HG02981 (cell line): ENCODE data around the gene RNF123.
"Not testable (repeated sequence)": the region's sequence is repeated elsewhere in the genome, so short reads cannot be mapped to it uniquely, and the experiment has no call there.

Source experiments
- ATAC-seq: cut with Tn5 transposase; IDR thresholded peaks from one replicate; pipeline ENCODE4 v1.9.1; 2021; ENCODE audit warnings: mild to moderate bottlenecking, moderate library complexity; ENCODE audit not compliant: unreplicated experiment

The RNF123 gene

DNA sequence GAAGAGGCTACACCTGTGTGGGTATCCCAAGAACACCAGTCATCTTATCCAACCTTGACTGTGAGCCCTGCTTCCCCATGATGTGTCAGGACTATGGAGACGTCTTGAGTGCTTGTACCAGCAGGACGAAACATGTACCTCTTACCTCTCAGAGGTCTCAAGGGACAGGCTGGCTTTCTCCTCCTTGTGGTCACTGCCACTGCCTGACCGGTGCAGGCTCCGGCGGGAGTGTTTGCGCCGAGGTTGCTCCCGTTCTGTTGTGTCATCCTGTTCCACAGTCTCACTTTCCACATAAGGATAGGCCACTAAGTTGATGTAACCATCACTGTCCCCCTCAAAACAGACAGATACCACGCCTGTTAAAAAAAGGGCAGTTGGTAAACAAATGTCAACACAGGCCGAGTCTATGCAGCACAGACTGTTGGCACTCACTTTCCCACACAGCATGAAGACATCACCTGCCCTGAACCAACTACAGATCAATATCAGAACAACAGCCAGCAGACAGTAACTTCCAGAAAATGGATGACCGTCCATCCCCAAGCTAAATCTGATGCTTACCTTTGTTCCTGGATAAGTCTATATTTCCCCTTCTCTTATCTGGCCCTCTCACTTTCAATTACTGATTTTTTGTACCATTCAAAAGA lies 48.8 kb downstream of the RNF123 start:
- ATAC-seq: no peak

DNA sequence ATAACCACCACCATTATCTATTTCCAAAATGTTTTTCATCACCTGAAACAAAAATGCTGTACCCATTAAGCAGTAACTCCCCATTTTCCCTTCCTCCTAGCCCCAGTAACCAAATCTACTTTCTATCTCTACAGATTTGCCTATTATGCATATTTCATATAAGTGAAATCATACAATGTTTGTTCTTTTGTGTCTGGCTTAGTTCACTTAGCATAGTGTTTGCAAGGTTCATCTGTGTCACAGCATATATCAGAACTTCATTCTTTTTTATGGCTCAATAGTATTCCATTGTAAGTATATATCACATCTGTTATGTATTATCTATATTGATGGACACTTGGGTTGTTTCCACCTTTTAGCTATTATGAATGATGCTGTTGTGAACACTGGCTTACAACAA lies 51.1 kb downstream of the RNF123 start:
- no peak for ATAC-seq

DNA sequence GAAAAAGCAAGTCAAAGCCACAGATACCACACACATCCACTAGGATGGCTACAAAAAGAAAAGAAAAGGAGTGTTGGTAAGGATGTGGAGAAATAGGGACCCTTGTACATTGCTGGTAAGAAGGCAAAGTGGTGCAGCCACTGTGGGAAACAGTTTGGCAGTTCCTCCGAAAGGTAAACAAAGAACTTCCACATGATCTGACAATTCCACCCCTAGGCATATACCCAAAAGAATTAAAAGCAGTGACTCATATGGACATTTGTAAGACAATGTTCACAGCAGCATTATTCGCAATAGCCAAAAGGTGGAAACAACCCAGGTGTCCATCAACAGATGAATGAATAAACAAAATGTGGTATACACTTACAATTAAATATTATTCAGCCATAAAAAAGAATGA lies 56.6 kb downstream of the RNF123 start:
- ATAC-seq: no peak

DNA sequence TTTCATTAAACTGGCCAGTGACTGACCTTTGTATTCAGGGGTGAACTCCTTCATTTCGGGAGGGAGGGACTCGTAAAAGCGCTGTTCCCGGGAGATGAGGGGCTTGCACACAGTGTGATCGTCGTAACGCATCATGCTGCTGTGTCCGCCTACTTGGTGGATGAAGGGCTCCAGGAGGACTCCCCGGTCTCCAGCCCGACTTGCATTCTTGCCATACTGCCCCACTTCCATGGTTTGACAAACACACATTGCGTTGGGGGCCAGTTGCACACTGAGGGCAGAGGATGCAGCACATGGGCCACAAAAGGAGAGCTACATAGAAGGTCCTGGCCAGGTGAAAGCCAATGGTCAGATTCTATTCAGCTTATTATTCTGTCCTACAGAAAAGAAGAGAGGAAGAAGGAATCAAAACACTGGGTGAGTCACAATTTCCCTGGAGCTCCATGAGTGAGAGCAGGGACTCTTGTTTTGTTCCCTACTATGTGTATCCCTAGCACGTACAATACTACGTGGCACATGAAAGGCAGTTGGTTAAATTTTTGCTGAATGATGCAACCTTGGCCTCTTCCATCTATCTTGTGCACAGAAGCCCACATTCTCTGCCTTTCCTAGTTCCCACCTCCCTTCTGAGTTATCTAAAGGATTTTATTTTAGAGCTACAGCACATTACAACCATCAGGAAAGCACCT lies 58.6 kb downstream of the RNF123 start:
- ATAC-seq: no peak

DNA sequence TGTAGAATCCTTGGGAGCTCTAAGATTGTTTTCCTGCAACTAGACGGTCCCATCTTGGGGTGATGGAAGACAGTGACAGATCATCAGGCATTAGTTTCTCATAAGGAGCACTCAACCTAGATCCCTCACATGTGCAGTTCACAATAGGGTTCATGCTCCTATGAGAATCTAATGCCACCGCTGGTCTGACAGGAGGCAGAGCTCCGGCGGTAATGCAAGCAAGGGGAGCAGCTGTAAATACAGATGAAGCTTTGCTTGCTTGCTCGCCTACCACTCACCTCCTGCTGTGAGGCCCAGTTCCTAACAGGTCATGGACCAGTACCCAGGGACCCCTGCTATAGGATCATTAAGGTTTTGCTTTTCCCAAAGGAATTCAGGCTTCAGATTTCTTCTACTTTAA lies 59.5 kb downstream of the RNF123 start:
- not testable (repeated sequence) for ATAC-seq

DNA sequence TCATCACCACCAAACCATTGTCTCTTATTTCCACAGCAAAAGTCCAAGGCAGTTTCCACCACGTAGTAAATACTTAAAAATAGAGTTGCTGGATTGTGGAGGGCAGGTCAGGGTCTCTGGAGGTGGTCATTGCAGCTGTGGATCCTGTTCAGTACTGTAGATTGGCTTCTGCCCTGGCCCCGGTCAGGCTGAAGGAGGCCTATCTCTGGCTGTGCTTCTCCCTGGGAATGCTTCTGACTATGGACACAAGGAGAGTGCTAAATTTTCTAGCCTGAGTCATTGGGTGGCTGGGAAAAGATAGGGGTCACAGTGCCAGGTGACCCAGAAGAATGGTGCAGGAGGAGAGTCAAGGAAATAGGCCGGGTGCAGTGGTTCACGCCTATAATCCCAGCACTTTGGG lies 60.7 kb downstream of the RNF123 start:
- no peak for ATAC-seq

DNA sequence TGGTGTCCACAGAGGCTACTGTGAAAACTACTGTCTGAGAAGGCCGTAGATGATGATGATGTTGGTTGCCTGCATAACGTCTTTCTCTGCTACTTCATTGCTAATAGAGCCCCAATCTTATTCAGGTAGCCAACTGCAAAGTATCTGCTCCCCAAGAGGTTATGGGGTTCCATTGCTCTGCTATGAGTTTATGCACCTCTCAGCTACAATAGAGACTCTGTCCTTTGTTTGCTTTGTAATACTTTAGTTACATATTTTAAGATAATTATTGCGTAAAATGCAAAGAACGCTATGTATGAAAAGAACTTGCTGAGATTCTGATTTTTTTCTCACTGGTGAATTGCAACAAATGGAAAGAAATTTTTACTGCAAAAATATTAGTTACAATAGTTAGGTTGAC lies 62.1 kb downstream of the RNF123 start:
- no peak for ATAC-seq

DNA sequence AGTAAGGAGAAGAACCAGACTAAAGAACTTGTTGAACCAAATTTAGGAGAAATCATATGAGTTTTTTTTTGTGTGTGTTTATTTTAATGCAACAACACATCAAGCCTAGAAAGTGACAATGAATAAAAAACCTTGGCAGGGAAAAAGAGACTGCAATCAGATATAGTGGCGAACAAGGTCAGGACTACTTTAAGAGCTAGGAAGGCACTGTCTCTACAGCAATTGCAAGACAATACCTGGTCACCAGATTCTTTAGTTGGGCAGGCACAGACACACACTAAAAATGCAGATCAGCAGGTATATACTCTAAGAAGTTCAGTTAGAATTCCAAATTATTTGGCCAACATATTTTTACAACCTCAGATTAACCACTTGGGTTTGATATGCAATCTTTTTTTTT lies 65.2 kb downstream of the RNF123 start:
- no peak for ATAC-seq

DNA sequence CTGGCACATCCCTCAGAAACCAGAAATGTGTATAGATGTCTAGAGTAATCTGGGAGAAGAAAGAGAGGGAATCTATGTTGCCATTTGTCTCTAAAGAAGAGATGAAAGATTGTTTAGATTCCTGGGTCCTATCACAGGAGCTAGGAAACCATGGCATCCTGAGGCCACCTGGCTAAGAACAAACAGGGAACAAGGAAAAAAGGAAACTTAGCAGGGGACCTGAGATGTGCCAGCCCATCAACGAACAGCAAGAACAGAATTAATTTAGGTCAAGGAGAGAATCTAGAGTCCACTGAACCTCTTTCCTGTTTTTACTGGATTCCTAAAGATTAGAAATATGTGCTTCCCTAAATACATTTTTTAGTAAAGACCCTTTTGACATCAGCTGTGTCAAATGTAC lies 66.7 kb downstream of the RNF123 start:
- ATAC-seq: no peak

DNA sequence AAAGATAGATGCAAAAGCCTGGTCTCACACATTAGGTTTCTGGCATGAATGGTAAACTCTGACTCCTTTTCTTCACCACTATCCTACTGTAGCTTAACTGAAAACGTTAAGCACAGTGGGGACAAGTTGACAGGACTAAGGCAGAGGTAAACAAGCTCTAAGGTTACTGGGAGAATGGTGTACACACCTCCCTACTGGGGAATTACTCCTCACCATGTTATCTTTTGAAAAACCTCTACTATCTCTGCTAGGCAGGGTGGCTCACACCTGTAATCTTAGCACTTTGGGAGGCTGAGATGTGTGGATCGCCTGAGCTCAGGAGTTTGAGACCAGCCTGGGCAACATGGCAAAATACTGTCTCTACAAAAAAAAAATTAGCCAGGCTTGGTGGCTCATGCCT lies 67.8 kb downstream of the RNF123 start:
- no peak for ATAC-seq

DNA sequence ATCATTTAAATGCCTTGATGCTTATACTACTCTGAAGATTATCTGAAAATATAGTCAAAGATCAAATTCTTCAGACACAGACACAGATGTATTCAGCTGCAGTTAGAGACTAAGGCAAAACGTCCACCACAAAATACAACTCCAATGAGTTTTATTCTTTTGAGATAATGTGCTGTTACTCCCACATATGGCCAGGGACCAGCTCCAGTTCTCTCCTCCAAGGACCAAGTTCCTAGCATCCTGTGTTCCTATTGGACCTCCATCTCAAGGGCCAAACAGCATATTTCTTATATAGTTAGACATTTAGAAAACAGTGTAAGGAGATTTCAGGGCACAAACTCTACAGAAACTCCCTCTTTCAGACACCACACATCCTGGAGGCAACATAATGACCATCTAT lies 69.9 kb downstream of the RNF123 start:
- ATAC-seq: no peak

DNA sequence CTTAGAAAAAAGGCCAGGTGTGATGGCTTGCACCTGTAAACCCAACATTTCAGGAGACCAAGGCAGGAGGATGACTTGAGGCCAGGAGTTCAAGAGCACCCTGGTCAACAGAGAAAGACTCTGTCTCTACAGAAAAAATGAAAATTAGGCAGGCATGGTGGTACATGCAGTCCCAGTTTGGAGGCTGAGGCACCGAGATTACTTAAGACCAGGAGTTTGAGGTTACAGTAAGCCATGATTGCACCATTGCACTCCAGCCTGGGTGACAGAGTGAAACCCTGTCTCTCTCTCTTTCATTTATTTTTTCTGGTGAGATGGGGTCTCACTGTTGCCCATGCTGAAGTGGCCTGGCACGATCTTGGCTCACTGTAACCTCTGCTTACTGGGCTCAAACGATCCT lies 72.3 kb downstream of the RNF123 start:
- no peak for ATAC-seq

DNA sequence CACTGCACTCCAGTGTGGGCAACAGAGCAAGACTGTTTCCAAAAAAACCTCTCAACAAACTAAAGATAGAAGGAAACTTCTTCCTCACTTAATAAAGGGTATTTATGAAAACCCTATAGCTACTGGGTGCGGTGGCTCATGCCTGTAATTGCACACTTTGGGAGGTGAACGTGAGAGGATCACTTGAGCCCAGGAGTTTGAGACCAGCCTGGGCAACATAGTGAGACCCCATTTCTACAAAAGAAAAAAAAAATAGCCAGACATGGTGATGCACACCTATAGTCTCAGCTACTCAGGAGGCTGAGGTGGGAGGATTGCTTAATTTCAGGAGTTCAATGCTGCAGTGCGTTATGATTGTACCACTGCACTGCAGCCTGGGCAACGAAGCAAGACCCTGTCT lies 74.6 kb downstream of the RNF123 start:
- no peak for ATAC-seq

DNA sequence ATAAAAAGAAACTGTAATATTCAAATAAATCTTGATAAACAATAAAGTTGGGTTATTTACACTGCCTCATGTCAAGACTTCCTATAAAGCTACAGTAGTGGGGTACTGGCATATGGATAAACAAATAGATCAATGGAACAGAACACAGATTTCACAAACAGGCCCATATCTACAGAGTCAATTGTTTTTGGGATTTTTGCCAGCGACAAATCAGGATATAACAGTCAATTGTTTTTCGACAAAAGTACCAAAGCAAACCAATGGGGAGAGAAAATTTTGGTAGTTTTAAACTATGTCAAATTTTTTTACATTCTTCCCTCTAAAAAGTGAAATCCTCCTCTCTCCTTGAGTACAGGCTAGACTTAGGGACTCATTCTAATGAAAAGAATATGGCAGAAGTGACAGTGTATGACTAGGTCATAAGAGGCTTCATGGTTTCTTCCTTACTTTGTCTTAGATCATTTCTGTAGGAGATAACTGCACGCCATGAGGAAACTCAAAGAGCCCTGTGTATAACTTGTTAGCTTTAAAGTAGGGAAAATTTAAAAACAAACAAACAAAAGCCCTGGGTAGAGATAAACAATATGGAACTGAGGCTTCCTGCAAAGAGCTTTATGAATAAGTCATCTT lies 80.0 kb downstream of the RNF123 start:
- ATAC-seq: no peak

DNA sequence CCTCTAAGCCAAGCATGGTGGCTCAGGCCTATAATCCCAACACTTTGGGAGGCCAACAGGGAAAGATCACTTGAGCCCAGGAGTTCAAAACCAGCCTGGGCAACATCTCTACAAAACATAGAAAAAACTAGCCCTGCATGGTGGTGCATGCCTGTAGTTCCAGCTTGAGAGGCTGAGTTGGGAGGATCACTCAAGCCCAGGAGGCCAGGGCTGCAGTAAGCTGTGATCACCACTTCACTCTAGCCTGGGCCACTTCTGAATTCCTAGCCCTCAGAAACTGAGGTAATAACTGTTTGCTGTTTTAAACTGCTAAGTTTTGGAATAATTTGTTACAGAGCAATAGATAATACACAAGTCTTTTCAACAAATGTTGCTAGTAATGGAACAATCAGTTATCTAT lies 80.6 kb downstream of the RNF123 start:
- ATAC-seq: no peak
